ENCODE data around the gene ARMH4.

ARMH4 gene

DNA sequence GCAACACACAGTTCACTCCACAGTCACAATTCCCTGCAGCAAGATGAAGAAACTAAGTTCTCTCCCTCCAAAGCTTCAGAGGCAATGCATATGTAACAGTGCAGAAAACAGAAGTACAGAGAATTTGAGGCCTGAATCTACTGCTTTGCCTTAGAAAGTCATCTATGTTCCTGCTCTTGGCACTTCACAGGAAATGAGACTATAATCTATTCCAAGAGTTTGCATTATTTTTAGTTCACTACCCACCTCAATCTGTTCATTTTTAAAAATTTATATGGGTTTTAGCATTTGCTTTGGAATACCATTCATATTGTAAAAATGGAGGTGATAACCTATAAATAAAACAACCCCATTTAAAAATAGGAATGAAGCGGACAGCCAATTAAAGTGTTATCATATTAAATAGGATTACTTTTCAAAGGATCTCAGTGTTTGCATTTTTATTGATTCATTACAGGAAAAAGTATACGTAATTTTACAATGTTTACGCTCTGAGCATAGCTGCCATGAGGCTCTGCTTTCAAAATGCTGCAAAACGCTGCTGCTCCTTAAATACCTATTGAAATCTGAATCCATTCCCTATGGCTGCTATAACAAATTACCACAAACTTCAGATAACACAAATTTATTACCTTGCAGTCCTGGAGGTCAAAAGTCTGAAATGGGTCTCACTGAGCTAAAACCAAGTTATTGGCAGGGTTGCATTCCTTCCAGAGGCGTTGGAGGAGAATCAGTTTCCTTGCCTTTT is 60.0 kb downstream of the ARMH4 start:
- Histone ChIP-seq H3K9me3 (ENCODE audit: control insufficient read depth, insufficient read depth, low read length) (no peaks in the 10 kb centered on the region), H4K20me1 (ENCODE audit: control insufficient read depth, insufficient read depth, low read depth, low read length) (no peaks in the 10 kb centered on the region), H3K36me3 (ENCODE audit: control insufficient read depth, low read length) (no peaks in the 10 kb centered on the region), H3F3A (ENCODE audit: control insufficient read depth, insufficient read depth) (no peaks in the 10 kb centered on the region), H3K79me2 (ENCODE audit: control insufficient read depth, low read length) (no peaks in the 10 kb centered on the region), H3K4me2 (ENCODE audit: low read length) (no peak overlapping the region), H3K27me3 (ENCODE audit: control insufficient read depth, low read length) (no peaks in the 10 kb centered on the region; the same call in 1 of the 2 replicates), H3K9me2 (replicated peaks; ENCODE audit: control insufficient read depth, low read length) (no peaks in the 10 kb centered on the region), H3K4me1 (ENCODE audit: control insufficient read depth, low read length) (no peaks in the 10 kb centered on the region), H3K27ac (ENCODE audit: low read depth, low read length) (no peak overlapping the region), H3K4me3 (ENCODE audit: low read length) (no peak overlapping the region)
- TF ChIP-seq EZH2phosphoT487 (IDR thresholded peaks at IDR 0.05; ENCODE audit: borderline replicate concordance, low read length), result no peak
- TF ChIP-seq, protein P1, sequence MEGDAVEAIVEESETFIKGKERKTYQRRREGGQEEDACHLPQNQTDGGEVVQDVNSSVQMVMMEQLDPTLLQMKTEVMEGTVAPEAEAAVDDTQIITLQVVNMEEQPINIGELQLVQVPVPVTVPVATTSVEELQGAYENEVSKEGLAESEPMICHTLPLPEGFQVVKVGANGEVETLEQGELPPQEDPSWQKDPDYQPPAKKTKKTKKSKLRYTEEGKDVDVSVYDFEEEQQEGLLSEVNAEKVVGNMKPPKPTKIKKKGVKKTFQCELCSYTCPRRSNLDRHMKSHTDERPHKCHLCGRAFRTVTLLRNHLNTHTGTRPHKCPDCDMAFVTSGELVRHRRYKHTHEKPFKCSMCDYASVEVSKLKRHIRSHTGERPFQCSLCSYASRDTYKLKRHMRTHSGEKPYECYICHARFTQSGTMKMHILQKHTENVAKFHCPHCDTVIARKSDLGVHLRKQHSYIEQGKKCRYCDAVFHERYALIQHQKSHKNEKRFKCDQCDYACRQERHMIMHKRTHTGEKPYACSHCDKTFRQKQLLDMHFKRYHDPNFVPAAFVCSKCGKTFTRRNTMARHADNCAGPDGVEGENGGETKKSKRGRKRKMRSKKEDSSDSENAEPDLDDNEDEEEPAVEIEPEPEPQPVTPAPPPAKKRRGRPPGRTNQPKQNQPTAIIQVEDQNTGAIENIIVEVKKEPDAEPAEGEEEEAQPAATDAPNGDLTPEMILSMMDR (IDR thresholded peaks at IDR 0.05; ENCODE audit: low read depth, low read length, poor library complexity, severe bottlenecking), result no peak

DNA sequence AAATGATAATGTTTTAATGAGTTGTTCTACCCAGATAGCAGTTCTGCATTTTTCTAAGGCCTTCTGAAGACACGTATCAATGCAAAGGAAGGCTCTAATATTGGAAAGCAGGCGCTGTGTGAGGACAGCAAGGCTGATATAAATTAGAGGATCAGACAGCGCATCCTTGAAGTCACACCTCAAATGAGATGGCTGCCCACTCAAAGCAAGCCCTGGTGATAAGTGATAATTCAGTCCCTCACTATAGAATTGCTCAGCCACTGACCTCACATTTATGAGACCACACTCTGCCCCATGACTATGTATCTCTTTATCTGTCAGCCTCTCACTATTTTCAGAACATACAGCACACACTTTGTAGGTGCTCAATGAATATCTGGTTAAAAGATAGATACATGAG is 62.4 kb downstream of the ARMH4 start:
- TF ChIP-seq EZH2phosphoT487 (IDR thresholded peaks at IDR 0.05; ENCODE audit: borderline replicate concordance, low read length), result no peak
- TF ChIP-seq, protein P1 (IDR thresholded peaks at IDR 0.05; ENCODE audit: low read depth, low read length, poor library complexity, severe bottlenecking), result no peak
- Histone ChIP-seq H3K27me3 (ENCODE audit: control insufficient read depth, low read length) (peaks cover 8% of the 10 kb centered on the region), H3K9me2 (replicated peaks; ENCODE audit: control insufficient read depth, low read length) (no peaks in the 10 kb centered on the region), H3K9me3 (ENCODE audit: control insufficient read depth, insufficient read depth, low read length) (no peaks in the 10 kb centered on the region), H3K36me3 (ENCODE audit: control insufficient read depth, low read length) (no peaks in the 10 kb centered on the region), H3K27ac (ENCODE audit: low read depth, low read length) (no peak overlapping the region), H3K4me3 (ENCODE audit: low read length) (no peak overlapping the region), H4K20me1 (ENCODE audit: control insufficient read depth, insufficient read depth, low read depth, low read length) (no peaks in the 10 kb centered on the region), H3F3A (ENCODE audit: control insufficient read depth, insufficient read depth) (no peaks in the 10 kb centered on the region), H3K4me1 (ENCODE audit: control insufficient read depth, low read length) (no peaks in the 10 kb centered on the region), H3K79me2 (ENCODE audit: control insufficient read depth, low read length) (no peaks in the 10 kb centered on the region), H3K4me2 (ENCODE audit: low read length) (no peak overlapping the region)

DNA sequence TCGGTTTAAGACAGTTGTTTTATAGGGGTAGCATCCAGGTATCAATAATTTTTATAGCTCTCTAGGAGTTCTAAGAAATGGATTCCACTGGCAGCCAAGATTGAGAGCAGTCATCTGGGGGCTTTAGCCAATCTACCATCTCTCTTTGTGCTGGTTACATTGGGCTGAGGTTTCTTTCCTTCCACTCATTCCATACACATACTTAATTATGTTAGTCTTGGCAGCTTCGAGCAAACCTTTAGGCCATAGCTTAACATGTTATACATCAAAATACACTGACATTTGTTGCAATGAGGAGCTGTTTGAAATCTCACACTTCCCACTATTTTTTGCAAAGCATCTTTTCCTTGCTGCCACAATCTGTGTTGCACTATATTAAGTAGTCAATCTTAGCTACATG is 63.1 kb downstream of the ARMH4 start:
- H3K4me1 ChIP-seq (ENCODE audit: control insufficient read depth, low read length), result no peaks in the 10 kb centered on the region
- H3K4me3 ChIP-seq (ENCODE audit: low read length), result no peak overlapping the region
- peaks cover 11% of the 10 kb centered on the region for H3K27me3 ChIP-seq (ENCODE audit: control insufficient read depth, low read length)
- no peaks in the 10 kb centered on the region for H3K36me3 ChIP-seq (ENCODE audit: control insufficient read depth, low read length)
- TF ChIP-seq, protein P1 (IDR thresholded peaks at IDR 0.05; ENCODE audit: low read depth, low read length, poor library complexity, severe bottlenecking), result no peak
- no peak for TF ChIP-seq EZH2phosphoT487 (IDR thresholded peaks at IDR 0.05; ENCODE audit: borderline replicate concordance, low read length)
- no peak overlapping the region for H3K4me2 ChIP-seq (ENCODE audit: low read length)
- H4K20me1 ChIP-seq (ENCODE audit: control insufficient read depth, insufficient read depth, low read depth, low read length), result no peaks in the 10 kb centered on the region
- H3K9me3 ChIP-seq (ENCODE audit: control insufficient read depth, insufficient read depth, low read length), result no peaks in the 10 kb centered on the region
- no peak overlapping the region for H3K27ac ChIP-seq (ENCODE audit: low read depth, low read length)
- H3F3A ChIP-seq (ENCODE audit: control insufficient read depth, insufficient read depth), result no peaks in the 10 kb centered on the region
- no peaks in the 10 kb centered on the region for H3K9me2 ChIP-seq (replicated peaks; ENCODE audit: control insufficient read depth, low read length)
- H3K79me2 ChIP-seq (ENCODE audit: control insufficient read depth, low read length), result no peaks in the 10 kb centered on the region

All from DOHH2 (cell line).